H9 (cell line): Measurements from ENCODE around the gene ZNF660. TPM values are rescaled to one million over a fixed set of nuclear protein-coding genes. Genes with fewer than 3 reads are reported as not detected.

Experiments used
- DNase-seq: peaks from one replicate; pipeline ENCODE4 v3.0.0-alpha.2; 2017
- H2AFZ ChIP-seq: one replicate; pipeline ENCODE4 v1.6.1; 2013; ENCODE audit warnings: mild to moderate bottlenecking, low read length, control low read depth, moderate library complexity
- H2AK5ac ChIP-seq: 2 replicates; pipeline ENCODE4 v1.6.1; 2013; ENCODE audit warnings: low read length, control low read depth, mixed read lengths; ENCODE audit not compliant: insufficient read length
- H2BK120ac ChIP-seq: one replicate; pipeline ENCODE4 v1.6.1; 2013; ENCODE audit warnings: low read depth, mild to moderate bottlenecking, low read length, control low read depth, inconsistent platforms; ENCODE audit not compliant: poor library complexity, severe bottlenecking
- H2BK12ac ChIP-seq: 2 replicates; pipeline ENCODE4 v1.6.1; 2013; ENCODE audit warnings: low read length, control low read depth, mixed read lengths, low read depth; ENCODE audit not compliant: insufficient read length
- H2BK15ac ChIP-seq: 2 replicates; pipeline ENCODE4 v1.6.1; 2013; ENCODE audit warnings: low read depth, low read length, control low read depth
- H2BK20ac ChIP-seq: one replicate; pipeline ENCODE4 v1.6.1; 2013; ENCODE audit warnings: low read depth, mild to moderate bottlenecking, low read length, control low read depth, inconsistent platforms; ENCODE audit not compliant: poor library complexity, severe bottlenecking
- H2BK5ac ChIP-seq: 2 replicates; pipeline ENCODE4 v1.6.1; 2013; ENCODE audit warnings: low read length, control low read depth, mixed read lengths; ENCODE audit not compliant: insufficient read length
- H3K14ac ChIP-seq: 2 replicates; pipeline ENCODE4 v1.6.1; 2013; ENCODE audit warnings: low read length, control low read depth; ENCODE audit not compliant: insufficient read depth
- H3K18ac ChIP-seq: 2 replicates; pipeline ENCODE4 v1.6.1; 2013; ENCODE audit warnings: low read depth, mild to moderate bottlenecking, mixed read lengths, low read length, control low read depth; ENCODE audit not compliant: insufficient read length
- H3K23ac ChIP-seq: 2 replicates; pipeline ENCODE4 v1.6.1; 2013; ENCODE audit warnings: low read length, control low read depth, mixed read lengths, low read depth; ENCODE audit not compliant: insufficient read length
- H3K23me2 ChIP-seq: 2 replicates; pipeline ENCODE4 v1.6.1; 2013; ENCODE audit warnings: low read depth, mild to moderate bottlenecking, mixed read lengths, low read length, control low read depth; ENCODE audit not compliant: insufficient read length, poor library complexity, severe bottlenecking
- H3K27ac ChIP-seq: 2 replicates; pipeline ENCODE4 v1.5.1; 2013; ENCODE audit warnings: low read length, control low read depth, mixed read lengths, low read depth; ENCODE audit not compliant: insufficient read length
- H3K27me3 ChIP-seq: 2 replicates; pipeline ENCODE4 v1.6.1; 2013; ENCODE audit warnings: low read length, control low read depth, inconsistent platforms; ENCODE audit not compliant: insufficient read depth
- H3K4ac ChIP-seq: 2 replicates; pipeline ENCODE4 v1.6.1; 2013; ENCODE audit warnings: low read depth, mild to moderate bottlenecking, control low read depth, inconsistent platforms, low read length, moderate library complexity
- H3K4me1 ChIP-seq: 2 replicates; pipeline ENCODE4 v1.6.1; 2013; ENCODE audit warnings: low read length, control low read depth, inconsistent platforms; ENCODE audit not compliant: insufficient read depth
- H3K4me2 ChIP-seq: 2 replicates; pipeline ENCODE4 v1.6.1; 2013; ENCODE audit warnings: low read length, control low read depth, mixed read lengths; ENCODE audit not compliant: insufficient read length, insufficient read depth
- H3K56ac ChIP-seq: 2 replicates; pipeline ENCODE4 v1.6.1; 2013; ENCODE audit warnings: low read depth, mild to moderate bottlenecking, mixed read lengths, low read length, control low read depth; ENCODE audit not compliant: insufficient read length
- H3K79me1 ChIP-seq: 2 replicates; pipeline ENCODE4 v1.6.1; 2013; ENCODE audit warnings: low read depth, mild to moderate bottlenecking, moderate library complexity, low read length, control low read depth, inconsistent platforms; ENCODE audit not compliant: insufficient read depth, poor library complexity, severe bottlenecking
- H3K79me2 ChIP-seq: 2 replicates; pipeline ENCODE4 v1.6.1; 2013; ENCODE audit warnings: low read length, control low read depth, inconsistent platforms; ENCODE audit not compliant: insufficient read depth
- H3K9ac ChIP-seq: 2 replicates; pipeline ENCODE4 v1.6.1; 2013; ENCODE audit warnings: low read length, control low read depth, mixed read lengths; ENCODE audit not compliant: insufficient read length; ENCODE audit errors: extremely low read depth
- H3K9me3 ChIP-seq: one replicate; pipeline ENCODE4 v1.6.1; 2013; ENCODE audit warnings: low read depth, low read length, inconsistent platforms; ENCODE audit not compliant: control insufficient read depth
- H3T11ph ChIP-seq: one replicate; pipeline ENCODE4 v1.6.1; 2013; ENCODE audit warnings: mild to moderate bottlenecking, low read length, control low read depth, inconsistent platforms
- H4K20me1 ChIP-seq: one replicate; pipeline ENCODE4 v1.6.1; 2013; ENCODE audit not compliant: control insufficient read depth, insufficient read length, insufficient read depth
- H4K5ac ChIP-seq: 2 replicates; pipeline ENCODE4 v1.6.1; 2013; ENCODE audit warnings: low read depth, mild to moderate bottlenecking, mixed read lengths, low read length, control low read depth; ENCODE audit not compliant: insufficient read length
- H4K8ac ChIP-seq: replicated peaks from 2 replicates; pipeline ENCODE4 v1.6.1; 2013; ENCODE audit warnings: low read length, control low read depth, mixed read lengths, low read depth; ENCODE audit not compliant: insufficient read length
- H4K91ac ChIP-seq: 2 replicates; pipeline ENCODE4 v1.6.1; 2013; ENCODE audit warnings: low read depth, mild to moderate bottlenecking, moderate library complexity, mixed read lengths, low read length, control low read depth; ENCODE audit not compliant: insufficient read length
- H3K27ac Mint-ChIP-seq, 3 experiments: 2 replicates in 2 of 3; 3 replicates in 1 of 3; pipeline ENCODE4 v1.8.0; 2020 to 2021; ENCODE audit warnings: mixed read lengths in 3 of 3, mild to moderate bottlenecking in 1 of 3, moderate library complexity in 1 of 3
- H3K27me3 Mint-ChIP-seq: 2 replicates; pipeline ENCODE4 v1.8.0; 2021; ENCODE audit warnings: low read depth, mild to moderate bottlenecking, moderate library complexity, mixed read lengths
- H3K36me3 Mint-ChIP-seq, 3 experiments: 2 replicates in 2 of 3; 3 replicates in 1 of 3; pipeline ENCODE4 v1.8.0; 2020 to 2021; ENCODE audit warnings: low read depth in 3 of 3, mixed read lengths in 3 of 3; ENCODE audit not compliant: insufficient read depth in 1 of 3
- H3K4me1 Mint-ChIP-seq, 2 experiments: 2 replicates each; pipeline ENCODE4 v1.8.0; 2020; ENCODE audit warnings: mixed read lengths in 2 of 2
- H3K4me3 Mint-ChIP-seq, 2 experiments: 2 replicates in 1 of 2; 3 replicates in 1 of 2; pipeline ENCODE4 v1.8.0; 2020 to 2021; ENCODE audit warnings: mild to moderate bottlenecking in 2 of 2, mixed read lengths in 2 of 2, moderate library complexity in 1 of 2
- H3K9me3 Mint-ChIP-seq, 2 experiments: 2 replicates in 1 of 2; 3 replicates in 1 of 2; pipeline ENCODE4 v1.8.0; 2020; ENCODE audit warnings: mild to moderate bottlenecking in 2 of 2, mixed read lengths in 2 of 2, moderate library complexity in 1 of 2
- WGBS: extraction: QIAGEN DNeasy Blood & Tissue Kit; methylation state at CpG from one replicate; pipeline ENCODE4 v1.1.7; 2013; ENCODE audit warnings: missing lambda C conversion rate, low lambda C conversion rate, mixed read lengths; ENCODE audit not compliant: insufficient read length; ENCODE audit errors: extremely low coverage; 5-methylcytosine and 5-hydroxymethylcytosine counted together
- long read RNA-seq: library from polyadenylated mRNA; unstranded; transcript quantifications from one replicate; pipeline ENCODE4 v2.0.0, GENCODE V29; 2020
- total RNA-seq: library from RNA; stranded (reverse); gene quantifications from 2 replicates; pipeline ENCODE4 v1.2.1, GENCODE V29; 2021
- TF ChIP-seq, protein P1 (sequence below): fragments of 200-600 bp; sonication (generic); conservative IDR thresholded peaks from 3 replicates; pipeline ENCODE4 v1.8.0; 2021; ENCODE audit warnings: antibody characterized with exemption, mild to moderate bottlenecking

Gene ZNF660
- 16.4 and 18.7 TPM in 2 replicates for total RNA-seq
- long read RNA-seq, full-length matches to known transcripts, result 22 of 27 reads
- long read RNA-seq, partial matches to known transcripts, result 1 of 27 reads
- long read RNA-seq, other reads (novel, unspliced or antisense), result 4 of 27 reads

DNA sequence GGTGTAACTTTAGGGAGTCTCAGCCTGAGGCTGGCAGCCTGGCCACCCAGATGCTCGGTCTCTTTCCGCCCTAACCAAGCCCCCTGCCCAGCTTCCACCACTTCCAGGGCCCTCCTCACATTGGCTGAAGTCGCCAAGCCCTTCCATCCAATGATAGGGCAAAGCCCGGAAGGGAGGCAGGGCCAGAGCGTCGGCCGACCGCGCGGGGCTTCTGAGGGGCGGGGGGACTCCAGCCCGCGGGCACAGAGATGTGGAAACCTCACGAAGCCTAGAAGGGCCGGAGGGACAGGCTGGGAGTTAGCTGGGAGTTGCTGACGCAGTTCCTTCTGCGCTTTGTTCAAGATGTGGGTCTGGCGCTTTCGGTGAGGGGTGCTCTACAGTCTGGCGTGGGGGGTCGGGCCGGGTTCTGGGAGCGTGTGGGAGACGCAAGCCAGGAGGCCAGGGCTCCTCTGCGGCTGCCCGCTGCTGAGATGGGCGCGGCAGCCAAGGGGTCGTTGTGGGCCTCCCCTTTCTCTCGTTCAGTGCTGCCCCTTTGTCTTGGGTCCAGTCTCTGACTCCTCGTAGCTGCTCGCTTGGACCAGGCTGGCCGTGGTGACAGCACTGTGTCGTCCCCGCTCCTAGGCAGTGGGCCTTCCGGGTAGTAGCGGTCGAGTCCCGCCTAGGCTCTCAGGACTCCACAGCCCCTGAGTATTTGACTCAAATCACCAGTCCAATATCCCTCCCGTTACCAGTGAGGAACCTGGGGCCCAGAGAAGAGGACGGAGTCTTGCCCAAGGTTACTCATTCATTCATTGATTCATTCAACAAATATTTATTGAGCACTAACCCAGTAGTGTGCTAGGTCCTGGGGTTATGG, at the start of gene ZNF660:
TSS of gene ZNF660 (plus strand) at position 319 of the 856 bp plus-strand sequence. CDS start 9,230 bp downstream, outside the sequence.
- Mint-ChIP-seq H3K4me3 (peak within 1 kb of the TSS; percentile 93 to 94), H3K36me3 (peaks cover 32 to 45% (median 42%) of the 10 kb centered on the region in 3 experiments), H3K27ac (peak within 1 kb of the TSS; percentile 41 to 98 (median 98)), H3K9me3 (no peaks in the 10 kb centered on the region; a peak in 2 of 5 replicates), H3K4me1 (peaks cover 13 to 19% of the 10 kb centered on the region in 2 experiments), H3K27me3 (no peaks in the 10 kb centered on the region)
- Histone ChIP-seq H3K9ac (peak within 1 kb of the TSS; percentile 86), H3K9me3 (no peaks in the 10 kb centered on the region), H3K27ac (no peak within 1 kb of the TSS), H2AK5ac (no peak within 1 kb of the TSS), H2BK15ac (no peak within 1 kb of the TSS), H4K20me1 (no peaks in the 10 kb centered on the region), H3K23me2 (peaks cover 8% of the 10 kb centered on the region), H2BK120ac (peak within 1 kb of the TSS; percentile 70), H2BK12ac (no peak within 1 kb of the TSS), H3K23ac (no peak within 1 kb of the TSS), H3K4me2 (peak within 1 kb of the TSS; percentile 88), H3K79me2 (no peaks in the 10 kb centered on the region), H4K91ac (no peak within 1 kb of the TSS), H3K14ac (peak within 1 kb of the TSS; percentile 98), H2AFZ (peak within 1 kb of the TSS; percentile 1), H3K4me1 (no peaks in the 10 kb centered on the region), H4K5ac (peak within 1 kb of the TSS; percentile 26), H3K18ac (peak within 1 kb of the TSS; percentile 89), H3K27me3 (no peaks in the 10 kb centered on the region), H3K79me1 (no peaks in the 10 kb centered on the region), H4K8ac (peak within 1 kb of the TSS; percentile 67), H3K56ac (no peak within 1 kb of the TSS), H2BK20ac (no peak within 1 kb of the TSS), H3T11ph (no peak within 1 kb of the TSS), H3K4ac (peak within 1 kb of the TSS; percentile 49; the same call in 1 of the 2 replicates), H2BK5ac (no peak within 1 kb of the TSS)
- WGBS, result no CpG with 5 or more reads among the region's 41 CpGs
- peak; percentile 93 for DNase-seq
- TF ChIP-seq, protein P1, sequence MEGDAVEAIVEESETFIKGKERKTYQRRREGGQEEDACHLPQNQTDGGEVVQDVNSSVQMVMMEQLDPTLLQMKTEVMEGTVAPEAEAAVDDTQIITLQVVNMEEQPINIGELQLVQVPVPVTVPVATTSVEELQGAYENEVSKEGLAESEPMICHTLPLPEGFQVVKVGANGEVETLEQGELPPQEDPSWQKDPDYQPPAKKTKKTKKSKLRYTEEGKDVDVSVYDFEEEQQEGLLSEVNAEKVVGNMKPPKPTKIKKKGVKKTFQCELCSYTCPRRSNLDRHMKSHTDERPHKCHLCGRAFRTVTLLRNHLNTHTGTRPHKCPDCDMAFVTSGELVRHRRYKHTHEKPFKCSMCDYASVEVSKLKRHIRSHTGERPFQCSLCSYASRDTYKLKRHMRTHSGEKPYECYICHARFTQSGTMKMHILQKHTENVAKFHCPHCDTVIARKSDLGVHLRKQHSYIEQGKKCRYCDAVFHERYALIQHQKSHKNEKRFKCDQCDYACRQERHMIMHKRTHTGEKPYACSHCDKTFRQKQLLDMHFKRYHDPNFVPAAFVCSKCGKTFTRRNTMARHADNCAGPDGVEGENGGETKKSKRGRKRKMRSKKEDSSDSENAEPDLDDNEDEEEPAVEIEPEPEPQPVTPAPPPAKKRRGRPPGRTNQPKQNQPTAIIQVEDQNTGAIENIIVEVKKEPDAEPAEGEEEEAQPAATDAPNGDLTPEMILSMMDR, result no peak
